NCI-H2227 (cell line): ENCODE measurements around the gene THYN1.

Experiments
- DNase-seq: peaks from one replicate; lab custom pipeline; 2025; ENCODE audit not compliant: unreplicated experiment; lab: John Stamatoyannopoulos, UW

The THYN1 gene

GRCh38 chr11:134224710-134225664 lies 28.2 kb downstream of the THYN1 start:
- DNase-seq, result peak; percentile 67

- DNase-seq, result peak; percentile 95
Measured at GRCh38 chr11:134223836-134224709, 29.1 kb downstream of the THYN1 start, which contains the start of the genes NCAPD3 and VPS26B. Gene NCAPD3 (minus strand): TSS chr11:134223967. CDS start chr11:134223926, 41 bp downstream. Gene VPS26B (plus strand): TSS chr11:134224671. CDS start chr11:134225123, 452 bp downstream.

- no peak for DNase-seq
Measured at GRCh38 chr11:134223121-134223520, 30.0 kb downstream of the THYN1 start.

DNA sequence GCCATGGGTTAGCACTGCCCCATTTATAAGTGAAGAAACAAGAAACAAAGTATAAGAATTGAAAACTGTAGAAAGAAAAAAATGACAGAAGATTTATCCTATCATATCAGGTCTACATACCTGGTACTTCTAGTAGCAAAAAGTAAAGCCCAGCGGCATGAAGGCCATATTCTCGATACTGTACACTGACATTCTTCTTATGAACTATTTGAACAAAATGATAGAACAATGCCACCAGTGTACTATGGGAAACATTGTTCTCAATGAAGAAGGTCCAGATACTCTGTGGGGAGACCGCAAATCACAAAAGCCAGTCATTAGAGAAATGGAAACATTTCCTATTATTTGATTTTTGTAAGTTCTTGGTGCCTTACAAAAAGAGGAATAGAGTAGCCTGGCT lies 36.3 kb downstream of the THYN1 start:
- no peak for DNase-seq

DNA sequence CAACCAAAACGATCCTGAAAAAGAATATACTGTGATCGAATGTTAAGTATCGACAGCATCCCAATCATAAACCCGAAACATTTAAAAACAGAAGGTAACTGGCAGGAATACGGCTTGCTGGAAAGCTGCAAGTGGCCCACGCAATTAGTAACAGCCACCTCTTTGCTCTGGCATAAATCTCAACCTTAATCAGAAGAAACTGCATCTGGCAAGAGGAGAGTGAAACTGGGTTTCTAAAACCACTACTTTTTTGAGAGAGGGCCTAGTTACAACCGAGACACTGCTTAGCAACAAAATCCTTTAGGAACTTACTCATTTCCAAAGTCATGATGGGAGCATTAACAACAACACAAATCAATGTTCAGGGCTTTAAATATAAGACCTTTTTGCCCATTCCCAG lies 37.3 kb downstream of the THYN1 start:
- no peak for DNase-seq

GRCh38 chr11:134207538-134208239 lies 45.5 kb downstream of the THYN1 start:
- DNase-seq, result peak; percentile 32

DNA sequence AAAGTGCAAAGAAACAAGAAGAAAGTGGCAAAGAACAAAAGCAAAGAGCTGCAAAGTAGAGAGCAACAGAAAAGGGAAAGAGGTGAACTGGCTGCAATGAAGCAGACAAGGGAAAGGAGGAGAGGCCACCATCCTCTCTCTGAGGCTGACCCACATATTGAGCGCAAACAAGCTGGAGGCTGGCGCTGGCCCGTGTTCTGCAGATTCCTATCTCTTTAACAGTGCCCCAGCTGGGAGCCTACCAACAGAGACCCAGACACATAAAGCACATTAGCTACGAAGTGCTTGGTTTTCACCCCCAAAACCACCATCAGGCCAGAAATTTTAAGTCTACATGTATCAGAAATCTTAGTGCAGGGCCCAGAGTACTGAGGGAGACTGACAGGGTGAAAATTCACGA lies 47.0 kb downstream of the THYN1 start:
- DNase-seq, result no peak

GRCh38 chr11:134205729-134206128 lies 47.4 kb downstream of the THYN1 start:
- no peak for DNase-seq

- DNase-seq, result no peak
Measured at GRCh38 chr11:134202661-134203060, 50.5 kb downstream of the THYN1 start.

- no peak for DNase-seq
Measured at GRCh38 chr11:134200688-134201087, 52.5 kb downstream of the THYN1 start.

GRCh38 chr11:134199531-134199930 lies 53.6 kb downstream of the THYN1 start:
- DNase-seq, result no peak
